GM19467 (cell line): Measurements from ENCODE around the gene SLC6A11.

Experiments used
- ATAC-seq: cut with Tn5 transposase; IDR thresholded peaks from one replicate; pipeline ENCODE4 v1.9.1; 2021; ENCODE audit warnings: mild to moderate bottlenecking, moderate library complexity; ENCODE audit not compliant: unreplicated experiment

Gene SLC6A11

DNA sequence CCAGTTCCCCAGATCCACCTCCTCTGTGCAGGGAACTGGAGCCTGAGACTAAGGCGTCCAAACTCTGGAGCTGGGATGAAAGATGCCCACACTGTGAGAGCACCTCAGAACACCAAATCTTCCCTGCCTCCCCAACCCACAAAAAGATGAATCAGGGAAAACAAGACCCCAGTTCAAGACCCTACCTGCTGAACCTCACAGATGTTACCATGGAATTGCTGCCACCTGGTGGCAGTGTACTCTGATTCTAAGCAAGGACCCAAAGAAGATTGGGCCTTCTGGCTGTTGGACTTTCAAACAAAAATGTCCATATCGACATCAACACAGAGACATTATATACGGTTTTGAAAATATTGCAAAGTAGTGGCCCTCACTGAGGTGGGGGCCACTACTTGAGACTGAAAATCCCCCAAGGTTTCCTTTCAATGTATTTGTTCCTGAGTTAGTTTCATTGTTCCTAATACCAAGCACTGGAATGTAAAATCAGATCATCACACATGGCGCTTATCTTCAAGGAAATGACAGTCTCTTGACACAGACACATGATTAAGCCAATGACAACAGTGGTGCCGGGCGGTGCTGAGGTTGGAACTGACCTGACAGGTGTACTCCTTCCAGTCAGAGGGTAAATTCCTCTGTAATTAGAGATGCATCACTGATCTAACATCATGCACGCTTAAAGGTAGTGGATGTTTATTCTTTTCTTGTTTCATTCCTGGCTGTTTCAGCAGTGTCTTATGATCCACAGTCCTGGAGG lies 67.6 kb downstream of the SLC6A11 start:
- ATAC-seq: no peak

DNA sequence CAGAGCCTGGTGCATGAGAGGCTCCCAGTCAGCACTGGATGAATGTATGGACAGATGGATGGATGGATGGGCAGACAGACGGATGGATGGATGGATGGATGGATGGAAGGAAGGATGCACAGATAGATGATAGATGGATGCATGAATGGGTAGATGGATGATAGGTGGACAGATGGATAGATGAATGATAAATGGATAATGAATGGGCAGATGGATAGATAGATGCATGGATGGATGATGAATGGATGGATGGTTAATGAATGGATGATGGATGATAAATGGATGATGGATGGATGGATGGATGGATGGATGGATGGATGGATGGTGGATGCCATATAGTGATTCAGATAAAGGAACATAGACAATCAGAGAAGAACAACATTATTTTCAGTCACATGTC lies 71.0 kb downstream of the SLC6A11 start:
- ATAC-seq: no peak

DNA sequence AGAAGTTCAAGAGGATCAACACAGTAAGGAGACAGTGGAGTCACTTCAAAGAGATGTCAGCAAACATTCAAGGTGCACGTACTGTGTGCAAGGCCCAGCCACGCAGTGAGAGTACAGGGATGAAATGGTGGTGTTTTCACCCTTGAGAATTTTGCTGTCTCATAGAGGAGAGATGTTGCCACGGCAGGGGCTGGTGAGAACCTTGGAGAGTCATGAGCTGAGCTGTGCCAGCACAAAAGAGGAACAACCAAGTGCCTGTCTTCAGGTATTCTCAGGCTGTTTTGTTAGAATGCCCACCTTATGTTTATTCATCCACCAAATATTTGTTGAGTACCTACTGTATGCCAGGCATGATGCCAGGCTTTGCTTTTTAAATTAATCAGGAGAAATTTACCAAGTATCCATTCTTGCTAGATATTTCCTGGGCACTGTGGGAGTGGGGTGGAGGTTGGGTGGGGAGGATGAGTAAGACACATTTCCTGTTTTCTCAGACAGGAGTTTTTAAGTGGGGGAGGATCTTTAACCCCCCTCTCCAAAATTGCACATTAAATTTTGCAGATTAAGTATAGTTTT lies 72.6 kb downstream of the SLC6A11 start:
- no peak for ATAC-seq

DNA sequence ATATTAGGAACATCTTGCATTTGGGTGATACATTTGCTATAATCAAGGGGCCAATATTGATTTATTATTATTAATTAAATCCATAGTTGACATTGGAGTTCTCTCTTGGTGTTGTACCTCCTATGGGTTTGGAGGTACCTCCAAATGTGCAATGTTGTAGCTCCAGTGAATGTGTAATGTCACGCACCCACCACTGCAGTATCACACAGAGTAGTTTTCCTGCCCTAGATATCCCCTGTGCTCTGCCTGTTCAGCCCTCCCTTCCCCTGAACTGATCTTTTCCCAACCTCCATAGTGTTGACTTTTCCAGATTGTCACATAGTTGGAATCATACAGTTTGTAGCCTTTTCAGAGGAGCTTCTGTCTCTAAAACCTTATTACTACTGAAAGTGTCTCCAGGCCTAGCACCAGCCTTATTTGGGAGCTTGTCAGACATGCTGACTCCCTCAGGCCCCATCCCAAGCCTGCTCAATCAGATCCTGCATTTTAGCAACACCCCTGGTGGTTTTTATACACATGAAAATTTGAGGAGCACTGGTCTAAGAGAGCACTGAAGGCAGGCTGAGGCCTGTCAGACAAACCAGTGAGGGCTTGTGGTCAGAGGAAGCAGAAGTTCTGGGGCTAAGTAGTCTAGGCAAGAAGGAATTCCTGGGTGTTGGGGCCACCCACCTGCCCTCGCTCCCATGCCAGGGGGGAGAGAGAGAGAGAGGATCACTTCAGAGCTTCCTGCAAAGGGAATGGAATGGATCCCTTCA lies 73.4 kb downstream of the SLC6A11 start:
- ATAC-seq: no peak

DNA sequence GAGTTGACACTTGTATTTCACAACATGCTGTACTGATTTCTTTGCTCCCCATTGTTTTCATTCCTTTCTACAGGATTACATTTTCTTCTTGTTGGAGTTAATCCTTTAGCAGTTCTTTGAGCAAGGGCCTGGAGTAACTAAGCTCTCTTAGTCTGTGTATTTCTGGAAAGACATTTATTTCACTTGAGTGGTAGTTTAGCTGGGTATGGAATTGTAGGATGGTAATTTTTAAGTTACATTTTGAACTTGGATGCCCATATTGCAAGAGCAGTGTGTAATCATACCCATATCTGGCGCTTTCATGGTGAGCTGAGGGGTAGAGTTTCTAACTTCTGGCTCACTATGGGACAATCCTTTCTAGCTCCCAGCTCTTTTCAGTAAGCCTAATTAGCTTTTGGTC lies 74.6 kb downstream of the SLC6A11 start:
- ATAC-seq: no peak

DNA sequence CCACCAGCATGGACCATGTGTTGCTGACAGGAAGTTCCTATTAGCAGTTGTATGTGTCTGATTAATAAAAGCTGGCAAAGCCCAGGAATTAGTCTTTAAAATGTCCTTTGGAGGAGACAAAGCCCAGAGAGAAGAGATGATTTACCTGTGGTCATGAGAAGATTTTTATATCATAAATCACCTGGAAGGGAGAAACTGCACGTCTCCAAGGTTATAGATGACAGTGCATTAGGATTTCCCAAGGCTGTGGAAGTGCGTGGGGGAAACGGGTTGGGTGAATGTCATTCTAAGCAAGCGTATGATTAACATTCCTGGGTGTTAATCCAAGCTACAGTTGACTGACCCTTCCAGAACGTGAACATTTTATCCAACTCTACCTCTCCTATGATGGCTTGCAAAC lies 76.6 kb downstream of the SLC6A11 start:
- no peak for ATAC-seq

DNA sequence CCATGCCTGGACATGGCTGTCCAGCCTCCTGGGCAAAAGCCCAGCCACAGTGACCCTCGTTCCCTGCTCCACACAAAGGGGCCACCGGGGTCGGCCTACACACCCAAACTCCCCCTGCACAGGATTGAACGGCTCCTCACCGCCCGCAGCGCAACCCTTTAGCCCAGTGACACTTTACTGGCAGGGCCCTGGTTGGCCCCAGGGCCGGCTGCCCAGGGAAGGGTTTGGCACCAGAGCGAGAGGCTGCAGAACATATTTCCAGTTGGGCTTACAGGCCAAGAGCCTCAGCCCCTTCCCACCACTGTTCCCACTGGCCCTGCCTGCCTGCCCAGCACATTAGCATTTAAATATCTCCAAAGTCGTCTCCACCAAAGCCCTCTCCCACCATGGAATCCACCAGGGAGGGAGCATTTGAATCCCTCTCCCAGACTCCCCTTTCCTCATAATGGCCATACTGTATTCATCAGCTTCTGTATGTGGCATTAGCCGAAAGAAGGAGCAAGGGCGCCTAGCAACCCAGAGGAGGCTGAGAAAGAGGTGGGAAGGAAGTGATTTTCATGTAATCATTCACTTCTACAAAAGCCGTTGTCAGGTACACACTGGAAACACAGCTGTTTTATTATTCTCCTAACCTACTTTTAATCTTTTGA lies 85.4 kb downstream of the SLC6A11 start:
- no peak for ATAC-seq

DNA sequence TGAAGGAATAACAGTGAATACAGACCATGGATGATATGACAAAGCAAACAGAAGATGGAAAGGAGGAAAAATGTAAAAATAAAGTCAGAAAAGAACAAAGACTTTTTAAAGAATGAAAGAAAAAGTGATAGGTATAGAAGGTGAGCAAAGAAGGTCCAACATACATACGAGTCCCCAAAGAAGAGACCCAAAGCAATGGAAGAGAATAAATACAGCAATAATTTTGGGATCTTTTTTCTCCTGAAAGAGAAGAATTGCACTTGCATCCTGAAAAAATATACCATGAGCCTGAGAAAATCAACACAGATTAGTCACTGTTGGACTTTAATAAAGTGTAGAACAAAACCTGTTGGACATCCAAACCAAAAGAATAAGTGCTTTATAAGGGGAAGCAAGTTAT lies 91.2 kb downstream of the SLC6A11 start:
- ATAC-seq: no peak

DNA sequence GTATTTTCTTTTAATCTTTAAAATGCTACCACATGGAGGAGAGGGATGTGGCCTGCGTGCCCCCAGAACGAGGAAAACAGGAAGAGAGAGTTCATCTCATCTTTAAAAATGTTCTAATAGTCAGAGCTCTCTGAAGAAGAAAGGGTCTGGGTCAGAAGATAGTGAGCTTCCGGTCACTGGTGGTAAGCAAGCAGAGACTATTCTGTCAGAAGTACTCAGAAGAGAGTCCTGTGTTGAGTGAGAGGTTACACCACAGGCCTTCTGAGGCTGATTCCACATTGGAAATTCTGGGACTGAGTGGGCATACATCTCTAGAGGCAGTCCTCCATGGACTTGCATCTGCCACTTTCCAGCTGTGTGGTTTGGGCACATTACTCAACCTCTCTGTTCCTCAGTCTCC lies 94.3 kb downstream of the SLC6A11 start:
- ATAC-seq: no peak

DNA sequence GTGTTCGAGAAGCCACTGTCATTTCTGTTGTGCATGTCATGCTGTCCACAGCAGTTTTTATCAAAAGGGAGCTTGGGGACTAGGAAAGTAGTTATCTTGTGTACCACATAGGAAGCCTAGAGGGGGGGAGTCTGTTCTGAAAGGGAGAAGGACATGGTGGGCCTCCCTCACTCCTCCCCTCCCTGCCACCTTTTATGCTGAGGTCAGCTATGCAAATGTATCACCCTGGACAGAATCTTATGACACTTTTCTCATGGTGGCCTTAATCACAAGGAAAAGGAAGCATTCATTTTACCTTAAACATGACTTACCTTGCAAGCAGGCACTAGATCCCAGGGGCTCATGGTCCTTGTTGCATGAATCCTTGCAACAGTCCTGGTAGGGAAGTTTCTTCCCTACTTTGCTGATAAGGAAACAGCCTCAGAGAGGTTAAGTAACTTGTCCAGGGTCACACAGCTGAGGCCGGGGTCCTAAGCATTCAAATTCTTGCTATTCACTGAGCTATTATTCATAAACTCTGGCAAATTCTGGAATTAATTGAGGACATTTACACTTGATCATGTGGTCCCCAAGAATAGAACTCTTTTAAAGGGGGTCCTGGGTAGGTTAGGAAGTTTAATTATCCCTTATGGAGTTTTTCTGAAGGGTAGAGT lies 95.4 kb downstream of the SLC6A11 start:
- ATAC-seq: no peak

DNA sequence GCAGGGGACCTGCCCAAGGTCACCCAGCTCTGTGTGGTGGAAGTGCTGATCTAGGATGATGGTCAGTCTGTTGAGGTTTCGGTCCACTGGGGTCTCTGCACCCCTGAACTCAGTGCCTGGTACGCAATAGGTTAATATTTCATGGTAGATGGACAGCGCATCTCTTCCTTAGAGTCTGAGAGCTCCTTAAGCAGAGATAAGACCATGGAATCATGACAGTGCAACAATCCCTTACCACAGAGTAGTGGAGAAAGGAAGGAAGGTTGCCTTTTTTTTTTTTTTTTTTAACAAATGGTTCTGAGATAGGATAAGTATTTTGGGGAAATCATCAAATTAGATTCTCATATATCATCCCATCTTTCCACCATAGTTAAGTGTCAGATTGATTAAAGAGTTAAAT lies 96.8 kb downstream of the SLC6A11 start:
- no peak for ATAC-seq

DNA sequence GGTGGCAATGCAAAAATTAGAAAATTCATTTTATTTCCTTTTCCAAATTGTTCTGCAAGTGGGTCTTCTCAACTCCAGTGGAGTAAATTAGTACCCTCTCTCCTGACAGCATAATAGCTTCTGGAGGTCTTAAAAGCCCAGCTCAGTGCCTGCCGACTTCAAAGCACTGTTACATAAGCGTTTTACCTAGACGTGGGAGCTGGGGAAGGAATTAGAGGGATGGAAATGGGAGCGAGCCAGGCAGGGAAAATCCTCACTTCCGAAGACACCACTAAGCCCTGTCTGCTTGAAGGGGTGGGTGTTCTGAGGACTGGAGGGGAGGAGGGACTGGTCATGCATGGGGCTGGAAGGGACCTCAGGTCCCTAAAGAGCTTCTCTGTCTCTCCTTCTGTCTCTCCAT lies 99.3 kb downstream of the SLC6A11 start:
- ATAC-seq: no peak

DNA sequence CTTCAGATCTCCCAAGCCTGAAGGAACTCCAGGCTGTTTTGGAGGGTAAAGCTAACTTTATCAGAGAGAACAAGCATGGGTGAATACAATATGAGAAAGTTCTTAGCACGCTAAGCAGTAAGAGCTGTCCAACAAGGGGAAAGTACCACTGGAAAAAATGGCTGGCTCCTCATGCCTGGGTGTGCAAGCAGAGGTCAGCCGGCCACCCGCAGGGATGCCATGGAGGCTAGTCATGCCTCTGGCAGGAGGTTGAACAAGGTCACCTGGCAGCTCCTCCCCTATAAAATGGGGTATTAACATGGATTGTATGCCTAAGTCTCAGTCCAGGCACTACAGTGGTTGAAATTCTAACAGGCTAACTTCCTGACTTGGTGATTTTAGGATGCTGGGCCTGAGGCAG lies 101.1 kb downstream of the SLC6A11 start:
- no peak for ATAC-seq

DNA sequence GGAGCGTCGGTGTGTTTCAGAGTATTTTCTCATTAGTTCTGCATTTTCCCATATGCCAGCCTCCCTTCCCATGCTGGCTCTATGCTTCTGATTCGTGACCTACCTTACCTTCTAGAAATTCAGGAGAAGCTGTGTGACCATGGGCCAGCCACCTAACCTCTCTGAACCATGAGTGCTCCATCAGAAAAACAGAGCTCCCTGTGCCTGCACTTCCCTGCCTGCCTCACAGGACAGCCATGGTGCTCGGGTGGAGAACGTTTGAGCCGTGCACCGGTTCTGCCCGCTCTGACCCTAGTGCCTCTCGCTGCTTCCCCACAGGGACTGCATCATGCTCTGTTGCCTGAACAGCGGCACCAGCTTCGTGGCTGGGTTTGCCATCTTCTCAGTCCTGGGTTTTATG lies 102.0 kb downstream of the SLC6A11 start:
- no peak for ATAC-seq

DNA sequence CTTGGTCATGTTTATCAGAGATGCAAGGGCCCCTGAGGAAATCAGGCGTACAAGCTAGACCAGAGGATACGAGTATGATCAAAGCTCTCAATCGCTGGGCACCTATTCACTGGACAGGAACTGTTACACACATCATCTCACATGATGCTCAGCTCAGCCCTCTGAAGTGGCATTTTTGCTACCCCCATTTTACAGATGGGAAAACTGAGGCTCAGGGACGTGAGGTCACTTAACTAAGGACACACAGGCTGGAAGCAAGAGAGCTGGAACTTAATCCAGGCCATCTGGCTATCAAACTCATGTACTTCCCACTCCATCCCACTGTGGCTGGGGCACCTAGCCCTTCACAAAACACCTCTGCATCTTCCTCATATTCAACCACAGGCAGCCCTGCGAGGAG lies 103.6 kb downstream of the SLC6A11 start:
- no peak for ATAC-seq

DNA sequence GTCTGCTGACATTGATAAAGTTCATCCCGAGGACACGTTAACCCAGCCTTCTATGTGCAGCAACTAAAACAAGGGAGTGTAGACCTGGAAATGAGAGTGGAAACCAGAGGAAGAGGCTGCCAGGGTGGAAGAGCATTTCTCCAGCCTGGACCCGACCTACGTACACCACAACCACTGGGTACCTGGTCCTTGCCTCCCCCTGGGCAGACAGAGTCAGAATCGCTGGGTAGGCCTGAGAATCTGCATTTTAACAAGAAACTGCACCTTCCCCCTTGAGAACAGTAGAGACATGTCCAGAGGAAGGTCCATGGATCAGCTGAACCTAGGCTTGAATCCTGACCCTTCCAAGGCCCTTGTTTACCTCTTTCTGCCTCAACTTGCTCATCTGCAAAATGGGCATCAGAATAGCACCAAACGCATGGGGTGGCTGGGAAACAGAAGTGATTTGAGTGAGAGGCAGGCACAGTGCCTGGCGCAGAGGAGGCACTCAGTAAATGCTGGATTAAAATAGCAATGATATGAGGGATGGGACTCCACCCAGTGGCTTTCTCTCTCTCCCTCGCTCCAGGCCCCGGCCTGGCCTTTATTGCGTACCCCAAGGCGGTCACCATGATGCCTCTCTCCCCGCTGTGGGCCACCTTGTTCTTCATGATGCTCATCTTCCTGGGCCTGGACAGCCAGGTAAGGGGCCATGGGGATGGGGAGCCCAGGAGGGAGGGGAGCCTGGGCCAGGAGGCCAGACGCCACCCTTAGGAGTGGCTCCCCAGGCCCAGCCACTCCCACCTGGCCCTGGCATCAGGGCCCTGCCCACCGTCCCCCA lies 109.6 kb downstream of the SLC6A11 start:
- no peak for ATAC-seq

DNA sequence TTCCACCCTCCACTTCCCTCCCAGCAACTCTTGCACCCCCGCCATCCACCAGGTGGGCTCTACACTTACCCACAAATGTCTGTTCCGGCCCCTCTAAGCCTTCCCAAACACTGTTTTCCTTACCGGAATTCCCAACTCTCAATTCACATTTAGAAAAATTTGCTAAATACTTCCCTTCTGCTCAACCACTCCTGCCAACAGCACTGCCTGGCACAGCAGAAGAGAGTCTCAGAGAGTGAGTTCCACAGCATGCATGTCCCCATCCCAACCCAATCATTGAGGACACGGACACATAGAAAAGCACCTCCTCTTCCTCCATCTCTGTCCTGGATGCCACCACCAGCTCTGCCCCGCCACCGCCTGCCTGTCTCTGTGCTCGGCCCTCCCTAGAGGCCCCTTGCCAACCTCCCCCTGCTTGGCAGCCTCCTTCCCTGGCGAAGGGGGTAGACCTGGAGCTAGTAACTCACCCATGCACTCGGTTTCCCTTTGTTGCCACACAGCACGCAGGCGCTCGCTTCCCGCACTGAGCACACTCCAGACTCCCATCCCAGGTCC lies 110.3 kb downstream of the SLC6A11 start:
- no peak for ATAC-seq

DNA sequence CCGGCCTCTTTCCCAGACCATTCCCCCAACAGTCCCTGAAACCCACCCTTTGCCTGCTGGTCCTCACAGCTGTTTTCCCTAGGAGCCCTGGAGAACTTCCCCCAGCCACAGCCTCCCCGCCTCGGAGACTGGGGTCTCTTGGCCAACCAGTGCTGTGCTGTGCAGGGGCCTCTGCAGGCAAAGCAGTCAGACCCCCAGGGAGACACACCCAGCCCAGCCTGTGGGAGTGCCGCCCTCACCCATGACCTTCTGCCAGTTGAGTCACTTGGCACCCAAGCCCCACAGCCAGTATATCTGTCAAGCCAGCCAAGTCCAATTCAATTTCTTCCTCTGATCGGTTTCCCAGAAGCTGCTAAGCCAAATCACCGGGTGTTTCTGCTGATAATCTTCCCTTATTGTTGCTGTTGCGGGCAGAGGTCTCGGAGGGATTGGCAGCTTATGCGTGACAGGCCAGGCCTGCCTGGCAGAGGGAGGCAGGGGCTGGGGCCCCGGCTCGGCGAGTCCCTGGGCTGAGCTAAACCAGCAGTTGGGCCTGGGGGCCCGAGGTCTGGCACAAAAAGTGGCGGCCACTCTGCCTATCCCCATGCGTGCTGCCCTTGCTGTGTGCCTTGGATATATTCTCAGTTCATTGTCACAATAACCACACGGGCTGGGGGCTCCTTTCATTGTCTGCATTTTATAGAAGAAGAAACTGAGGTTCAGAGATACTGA lies 110.9 kb downstream of the SLC6A11 start:
- no peak for ATAC-seq

DNA sequence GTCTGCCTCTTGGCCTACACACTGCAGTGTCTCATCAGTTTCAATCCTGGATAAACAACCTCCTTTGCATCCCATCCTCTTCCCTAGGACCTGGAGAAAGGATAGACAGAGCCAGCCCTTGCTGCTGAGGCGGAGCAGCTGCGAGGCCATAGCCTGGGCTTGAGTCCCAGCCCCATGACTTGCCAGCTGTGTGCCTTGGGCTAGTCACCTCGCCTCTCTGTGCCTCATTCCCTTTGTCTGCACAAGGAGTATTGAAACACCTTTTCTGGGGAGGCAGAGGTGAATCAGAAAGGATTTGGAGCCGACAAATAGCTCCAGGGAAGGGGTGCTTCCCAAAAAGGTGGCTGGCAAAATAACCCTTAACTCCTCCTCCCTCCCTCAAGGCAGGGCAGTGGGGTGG lies 111.5 kb downstream of the SLC6A11 start:
- no peak for ATAC-seq
